Endothelial cell of umbilical vein (primary cell): Measurements from ENCODE around the gene RIPK4. TPM values are rescaled to one million over a fixed set of nuclear protein-coding genes. Genes with fewer than 3 reads are reported as not detected.

Experiments
- BruUV-seq: library from RNA; stranded (reverse); fragments of 400-500 nt; replicated peaks from 2 replicates; lab custom pipeline; 2021; lab: Mats Ljungman, UMichigan
- CTCF ChIA-PET: fragments of 300-600, 350-600 bp; sonication (Branson Sonifier 250); formaldehyde crosslinking; loops from one replicate; lab custom pipeline; 2021; ENCODE audit warnings: antibody characterized with exemption, inconsistent platforms; lab: Charles Lee
- POLR2A ChIA-PET: fragments of 300-600, 350-600 bp; sonication (Branson Sonifier 250); formaldehyde crosslinking; loops from one replicate; lab custom pipeline; 2021; ENCODE audit warnings: antibody characterized with exemption, inconsistent platforms; lab: Charles Lee
- DNase-seq: peaks from one replicate; pipeline ENCODE4 v3.0.0-alpha.2; 2011; ENCODE audit warnings: low read depth, low spot score
- FAIRE-seq: peaks from 2 replicates; lab custom pipeline; 2011; peaks lifted over from hg19 to GRCh38; lab: Jason Lieb, UNC
- H2AFZ ChIP-seq: 2 replicates; pipeline ENCODE4 v1.6.0; 2012; ENCODE audit warnings: low read depth, low read length, control low read depth, inconsistent platforms
- H3K27ac ChIP-seq: 2 replicates; pipeline ENCODE4 v1.5.1; 2011; ENCODE audit warnings: low read depth, mild to moderate bottlenecking, control low read depth, low read length, moderate library complexity; ENCODE audit not compliant: insufficient read depth
- H3K27me3 ChIP-seq, 2 experiments: 2 replicates each; pipeline versions ENCODE4 v1.6.0 to v1.6.1; 2011; ENCODE audit warnings: low read length in 2 of 2, mixed read lengths in 1 of 2; ENCODE audit not compliant: control insufficient read depth in 2 of 2, insufficient read depth in 2 of 2
- H3K36me3 ChIP-seq, 2 experiments: 2 replicates in 1 of 2; 3 replicates in 1 of 2; pipeline ENCODE4 v1.5.1; 2011; ENCODE audit warnings: low read length in 2 of 2, mild to moderate bottlenecking in 1 of 2, moderate library complexity in 1 of 2; ENCODE audit not compliant: control insufficient read depth in 2 of 2, insufficient read depth in 2 of 2; ENCODE audit errors: extremely low read depth in 1 of 2
- H3K4me1 ChIP-seq: 3 replicates; pipeline ENCODE4 v1.5.1; 2011; ENCODE audit warnings: mild to moderate bottlenecking, low read length; ENCODE audit not compliant: control insufficient read depth, insufficient read depth; ENCODE audit errors: extremely low read depth
- H3K4me2 ChIP-seq: 2 replicates; pipeline ENCODE4 v1.6.1; 2011; ENCODE audit warnings: low read length, control low read depth, mixed read lengths; ENCODE audit not compliant: insufficient read depth
- H3K4me3 ChIP-seq, 3 experiments: fragments of 200-600 bp in 1 of 3; sonication (generic), shearing (Covaris generic) in 1 of 3; replicated peaks in 1 of 3; 2 replicates each; pipeline ENCODE4 v1.5.1; 2011 to 2016; ENCODE audit warnings: control low read depth in 3 of 3, low read length in 3 of 3, mild to moderate bottlenecking in 2 of 3, inconsistent platforms in 1 of 3, low read depth in 1 of 3, moderate library complexity in 1 of 3; ENCODE audit not compliant: insufficient read depth in 1 of 3
- H3K79me2 ChIP-seq: 2 replicates; pipeline ENCODE4 v1.6.0; 2012; ENCODE audit warnings: low read length, inconsistent platforms; ENCODE audit not compliant: control insufficient read depth, insufficient read depth
- H3K9ac ChIP-seq: replicated peaks from 2 replicates; pipeline ENCODE3; 2011; ENCODE audit warnings: low read length, control low read depth; ENCODE audit not compliant: insufficient read depth; ENCODE audit errors: extremely low read depth
- H3K9me1 ChIP-seq: replicated peaks from 3 replicates; pipeline ENCODE4 v1.6.0; 2011; ENCODE audit warnings: mild to moderate bottlenecking, low read length; ENCODE audit not compliant: control insufficient read depth, insufficient read depth; ENCODE audit errors: extremely low read depth
- H3K9me3 ChIP-seq: replicated peaks from 2 replicates; pipeline ENCODE4 v1.5.1; 2012; ENCODE audit warnings: low read length, inconsistent platforms; ENCODE audit not compliant: control insufficient read depth, insufficient read depth
- H4K20me1 ChIP-seq: replicated peaks from 2 replicates; pipeline ENCODE3; 2011; ENCODE audit warnings: mild to moderate bottlenecking, low read length; ENCODE audit not compliant: control insufficient read depth, insufficient read depth; ENCODE audit errors: extremely low read depth
- CTCF ChIP-seq, 2 donors: IDR thresholded peaks; 1 replicate in 1 of 2; 2 replicates in 1 of 2; pipeline ENCODE4 v1.5.1; 2011; ENCODE audit warnings: low read length in 2 of 2, mild to moderate bottlenecking in 2 of 2, moderate library complexity in 2 of 2, control low read depth in 1 of 2, inconsistent platforms in 1 of 2, low read depth in 1 of 2; ENCODE audit not compliant: insufficient read depth in 1 of 2; ENCODE audit errors: extremely low read depth in 1 of 2
- EZH2 ChIP-seq: IDR thresholded peaks from 2 replicates; pipeline ENCODE4 v1.6.1; 2012; ENCODE audit warnings: borderline replicate concordance, low read depth, mild to moderate bottlenecking, moderate library complexity, low read length, inconsistent platforms; ENCODE audit not compliant: severe bottlenecking
- FOS ChIP-seq: IDR thresholded peaks from 2 replicates; pipeline ENCODE4 v1.6.1; 2011; ENCODE audit warnings: mild to moderate bottlenecking, low read length, moderate library complexity, borderline replicate concordance; ENCODE audit not compliant: insufficient read depth
- GATA2 ChIP-seq: IDR thresholded peaks from 2 replicates; pipeline ENCODE4 v1.7.0; 2011; ENCODE audit warnings: low read depth, mild to moderate bottlenecking, moderate library complexity, mixed read lengths, low read length; ENCODE audit not compliant: insufficient read length, insufficient read depth
- JUN ChIP-seq: IDR thresholded peaks from 2 replicates; pipeline ENCODE4 v1.6.1; 2011; ENCODE audit warnings: borderline replicate concordance, low read depth; ENCODE audit not compliant: insufficient read length, insufficient read depth
- MAX ChIP-seq: IDR thresholded peaks from 2 replicates; pipeline ENCODE4 v1.6.1; 2011; ENCODE audit not compliant: insufficient read depth, insufficient read length
- MYC ChIP-seq: IDR thresholded peaks from one replicate; pipeline ENCODE4 v1.6.1; 2011; ENCODE audit warnings: mild to moderate bottlenecking, low read depth, low read length
- POLR2A ChIP-seq: IDR thresholded peaks from 2 replicates; pipeline ENCODE4 v1.6.1; 2012; ENCODE audit warnings: low read depth, mild to moderate bottlenecking, control low read depth, low read length
- POLR2AphosphoS5 ChIP-seq: IDR thresholded peaks from 2 replicates; pipeline ENCODE4 v1.6.1; 2012; ENCODE audit warnings: low read depth, mild to moderate bottlenecking, control low read depth, low read length, moderate library complexity; ENCODE audit not compliant: insufficient read depth
- dilution Hi-C: fragments of 300-500 bp; cut with MboI; formaldehyde crosslinking; loops from one replicate; pipeline ENCODE4 v1.15.0; 2019; ENCODE audit warnings: low sequenced_read_pairs; ENCODE audit not compliant: extremely low pct_ligation_motif_present
- intact Hi-C: fragments of 100-400 bp; cut with micrococcal nuclease; formaldehyde crosslinking; loops from one replicate; pipeline ENCODE4 v1.10.0; 2022
- polyA plus RNA-seq, 4 experiments: library from polyadenylated mRNA; depleted of rRNA in 3 of 4; stranded (reverse) in 3 of 4; unstranded in 1 of 4; fragments of >200 nt; gene quantifications; 2 replicates each; pipeline versions ENCODE4 v1.2.1 to v1.2.3, GENCODE V29; 2011 to 2012; ENCODE audit warnings: missing spikeins in 1 of 4
- total RNA-seq: library from RNA; stranded (reverse); gene quantifications from 2 replicates; pipeline ENCODE4 v1.2.3, GENCODE V29; 2021

RIPK4 gene
- total and polyA plus RNA-seq, 2 donors (not counting 3 experiments of a cell fraction or from before 2014, with no cell fraction given) = not detected

GRCh38 chr21:41733951-41734689 is 32.7 kb downstream of the RIPK4 start:
- Histone ChIP-seq H2AFZ (no peak overlapping the region), H3K27me3 (no peaks in the 10 kb centered on the region), H3K4me1 (no peaks in the 10 kb centered on the region), H3K9me1 (no peaks in the 10 kb centered on the region), H3K79me2 (no peaks in the 10 kb centered on the region), H3K9me3 (no peaks in the 10 kb centered on the region), H3K27ac (no peak overlapping the region), H3K9ac (no peak overlapping the region), H3K36me3 (no peaks in the 10 kb centered on the region), H3K4me2 (no peak overlapping the region), H3K4me3 (no peak overlapping the region), H4K20me1 (no peaks in the 10 kb centered on the region)
- intact Hi-C loops (no loop called here), dilution Hi-C loops (no loop called here)
- BruUV-seq = no TSS peak
- FAIRE-seq (no peak), DNase-seq (no peak)
- TF ChIP-seq MAX (no peak), MYC (no peak), CTCF (IDR thresholded peaks at IDR 0.05; ENCODE audit: extremely low read depth in 1 of 2, insufficient read depth in 1 of 2, low read depth in 1 of 2, low read length in 2 of 2) (no peak), POLR2A (no peak), POLR2AphosphoS5 (no peak), GATA2 (no peak), FOS (no peak), EZH2 (no peak), JUN (no peak)
- POLR2A ChIA-PET = no interaction called here
- CTCF ChIA-PET = no interaction called here
